HG03439 (cell line): ENCODE measurements around the gene SLC12A5.

Source experiments
- ATAC-seq: cut with Tn5 transposase; IDR thresholded peaks from one replicate; pipeline ENCODE4 v1.9.1; 2021; ENCODE audit warnings: mild to moderate bottlenecking, moderate library complexity; ENCODE audit not compliant: unreplicated experiment

The SLC12A5 gene

DNA sequence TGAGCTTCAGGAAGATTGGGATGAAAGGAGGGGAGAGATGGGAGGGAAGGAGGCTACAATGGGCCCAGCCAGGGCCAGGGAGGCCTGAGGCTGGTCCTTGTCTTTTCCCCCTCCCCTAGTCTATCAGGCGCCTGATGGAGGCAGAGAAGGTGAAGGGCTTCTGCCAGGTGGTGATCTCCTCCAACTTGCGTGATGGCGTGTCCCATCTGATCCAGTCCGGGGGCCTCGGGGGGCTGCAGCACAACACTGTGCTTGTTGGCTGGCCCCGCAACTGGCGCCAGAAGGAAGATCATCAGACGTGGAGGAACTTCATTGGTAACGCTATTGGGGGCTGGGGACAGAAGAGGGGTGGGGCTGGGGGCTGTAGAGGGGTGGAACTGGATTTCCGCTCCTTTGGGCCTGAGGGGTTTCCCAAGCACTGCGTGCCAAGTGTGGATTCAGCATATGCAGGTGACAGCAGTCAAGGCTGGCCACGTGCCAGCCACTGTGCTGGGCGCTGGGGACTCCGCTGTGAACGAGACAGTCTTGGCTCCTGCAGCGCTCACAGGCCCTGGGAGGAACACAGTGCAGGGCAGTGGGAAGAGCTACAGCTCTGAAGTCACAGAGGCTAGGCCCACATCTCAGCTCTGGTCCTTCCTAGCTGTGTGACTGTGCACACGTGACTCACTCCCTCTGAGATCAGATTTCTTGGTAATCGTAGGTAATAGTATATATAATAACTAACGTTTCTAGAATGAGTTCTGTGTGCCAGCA, 22.7 kb downstream of the SLC12A5 start:
- no peak for ATAC-seq

DNA sequence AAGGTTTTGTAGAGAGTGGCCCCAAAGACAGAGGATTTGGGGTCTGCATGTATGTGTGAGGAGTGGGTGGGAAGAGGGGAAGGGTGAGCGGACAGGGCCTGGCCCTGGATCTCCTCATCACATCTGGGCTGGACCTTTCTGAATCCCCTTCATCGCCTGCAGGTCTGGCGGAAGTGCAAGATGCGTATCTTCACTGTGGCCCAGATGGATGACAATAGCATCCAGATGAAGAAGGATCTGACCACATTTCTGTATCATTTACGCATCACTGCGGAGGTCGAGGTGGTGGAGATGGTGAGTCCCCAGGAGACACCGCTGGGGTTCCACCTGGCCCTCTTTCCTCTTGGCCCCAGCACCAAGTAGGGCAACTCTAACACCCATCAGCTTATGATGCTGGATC, 24.4 kb downstream of the SLC12A5 start:
- no peak for ATAC-seq

DNA sequence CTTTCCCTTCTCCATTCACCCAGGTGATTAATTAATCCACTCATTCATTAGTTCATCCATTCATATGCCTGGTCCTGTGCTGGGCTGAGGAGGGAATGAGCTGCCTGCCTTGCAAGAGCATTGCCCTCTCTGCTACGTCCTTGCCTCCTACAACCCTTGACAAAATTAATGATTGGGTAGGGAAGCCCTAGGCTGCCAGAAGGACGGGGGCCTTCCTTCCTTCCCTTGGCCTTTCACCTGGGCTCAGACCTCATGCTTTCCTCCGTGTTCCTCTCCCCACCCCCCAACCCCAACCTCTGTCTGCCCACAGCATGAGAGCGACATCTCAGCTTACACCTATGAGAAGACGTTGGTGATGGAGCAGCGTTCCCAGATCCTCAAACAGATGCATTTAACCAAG, 25.6 kb downstream of the SLC12A5 start:
- ATAC-seq, result no peak

DNA sequence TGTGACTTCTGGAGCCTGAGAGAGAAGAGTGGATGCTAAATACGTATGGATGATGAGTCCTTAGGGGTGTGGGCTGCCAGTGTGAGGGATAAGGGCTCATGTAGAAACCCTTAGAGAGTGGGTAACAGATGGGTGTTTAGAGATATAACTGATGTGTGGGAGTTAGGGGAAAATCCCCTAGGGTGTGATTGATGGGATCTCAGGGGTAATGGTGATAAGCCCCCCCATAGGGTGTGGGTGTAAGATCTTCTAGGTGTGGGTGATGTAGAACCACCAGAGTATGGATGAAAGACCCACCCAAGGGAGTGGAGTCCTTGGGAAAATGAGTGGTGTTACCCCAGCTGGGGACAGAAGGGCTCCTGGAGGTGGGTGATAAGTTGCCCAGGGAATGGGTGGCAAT, 26.3 kb downstream of the SLC12A5 start:
- no peak for ATAC-seq

DNA sequence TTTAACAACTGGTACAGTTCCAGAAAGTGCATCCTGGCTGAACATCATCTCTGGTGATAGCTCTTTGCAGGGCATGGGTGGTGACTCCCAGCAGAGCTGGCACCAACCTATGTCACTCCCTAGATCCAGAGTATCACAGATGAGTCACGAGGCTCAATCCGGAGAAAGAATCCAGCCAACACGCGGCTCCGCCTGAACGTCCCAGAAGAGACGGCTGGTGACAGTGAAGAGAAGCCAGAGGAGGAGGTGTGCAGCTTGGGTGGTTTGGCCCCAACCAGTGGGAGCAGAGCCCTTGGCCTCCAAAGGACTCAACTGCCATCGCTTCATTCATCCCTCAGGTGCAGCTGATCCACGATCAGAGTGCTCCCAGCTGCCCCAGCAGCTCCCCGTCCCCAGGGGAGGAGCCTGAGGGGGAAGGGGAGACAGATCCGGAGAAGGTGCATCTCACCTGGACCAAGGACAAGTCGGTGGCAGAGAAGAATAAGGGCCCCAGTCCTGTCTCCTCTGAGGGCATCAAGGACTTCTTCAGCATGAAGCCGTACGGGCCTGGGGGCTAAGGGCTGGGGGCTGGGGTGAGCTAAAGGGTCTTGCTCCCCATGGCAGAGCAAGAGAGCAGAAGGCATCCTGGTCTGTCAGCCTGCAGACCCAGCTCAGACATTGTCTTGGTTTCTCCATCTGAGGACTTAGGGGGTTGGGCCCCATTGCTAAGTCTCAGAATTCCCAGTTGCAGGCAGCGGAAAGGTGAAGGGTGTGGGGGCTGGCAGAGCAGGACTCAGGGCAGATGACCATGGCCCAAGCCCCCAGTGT, 27.2 kb downstream of the SLC12A5 start:
- ATAC-seq, result no peak

DNA sequence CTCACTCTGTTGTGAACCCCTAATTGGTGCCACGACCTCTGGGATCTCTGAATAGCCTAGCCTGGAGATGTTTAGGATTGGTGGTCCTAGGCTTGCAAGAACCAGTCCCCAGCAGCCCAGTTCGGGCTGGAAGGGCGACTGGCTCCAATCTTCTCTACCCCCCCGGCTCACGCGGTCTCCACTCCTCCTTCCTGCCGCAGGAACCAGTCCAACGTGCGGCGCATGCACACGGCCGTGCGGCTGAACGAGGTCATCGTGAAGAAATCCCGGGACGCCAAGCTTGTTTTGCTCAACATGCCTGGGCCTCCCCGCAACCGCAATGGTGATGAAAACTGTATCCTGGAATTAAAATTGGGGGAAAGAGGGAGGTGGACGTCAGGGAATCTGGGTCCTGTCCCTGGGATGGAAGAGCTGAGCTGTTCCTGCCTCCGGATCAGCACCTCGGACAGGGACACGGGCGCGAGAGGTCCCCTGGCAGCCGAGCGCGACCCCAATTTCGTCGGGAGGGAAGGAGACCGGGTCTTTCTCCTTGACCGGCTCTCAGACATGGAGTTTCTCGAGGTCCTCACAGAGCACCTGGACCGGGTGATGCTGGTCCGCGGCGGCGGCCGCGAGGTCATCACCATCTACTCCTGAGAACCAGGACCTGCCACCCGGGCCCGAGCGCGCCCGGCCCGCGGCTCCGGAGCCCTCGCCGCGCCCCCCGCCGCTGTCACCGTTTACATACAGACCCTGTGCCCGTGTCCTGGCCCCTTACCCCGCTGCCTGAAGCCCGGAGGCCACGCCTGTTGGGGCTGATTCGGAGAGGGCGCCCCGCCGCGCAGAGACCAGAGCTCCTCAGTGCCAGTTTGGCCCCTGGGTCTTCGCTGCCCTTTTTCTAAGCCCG, 28.2 kb downstream of the SLC12A5 start:
- ATAC-seq, result no peak

DNA sequence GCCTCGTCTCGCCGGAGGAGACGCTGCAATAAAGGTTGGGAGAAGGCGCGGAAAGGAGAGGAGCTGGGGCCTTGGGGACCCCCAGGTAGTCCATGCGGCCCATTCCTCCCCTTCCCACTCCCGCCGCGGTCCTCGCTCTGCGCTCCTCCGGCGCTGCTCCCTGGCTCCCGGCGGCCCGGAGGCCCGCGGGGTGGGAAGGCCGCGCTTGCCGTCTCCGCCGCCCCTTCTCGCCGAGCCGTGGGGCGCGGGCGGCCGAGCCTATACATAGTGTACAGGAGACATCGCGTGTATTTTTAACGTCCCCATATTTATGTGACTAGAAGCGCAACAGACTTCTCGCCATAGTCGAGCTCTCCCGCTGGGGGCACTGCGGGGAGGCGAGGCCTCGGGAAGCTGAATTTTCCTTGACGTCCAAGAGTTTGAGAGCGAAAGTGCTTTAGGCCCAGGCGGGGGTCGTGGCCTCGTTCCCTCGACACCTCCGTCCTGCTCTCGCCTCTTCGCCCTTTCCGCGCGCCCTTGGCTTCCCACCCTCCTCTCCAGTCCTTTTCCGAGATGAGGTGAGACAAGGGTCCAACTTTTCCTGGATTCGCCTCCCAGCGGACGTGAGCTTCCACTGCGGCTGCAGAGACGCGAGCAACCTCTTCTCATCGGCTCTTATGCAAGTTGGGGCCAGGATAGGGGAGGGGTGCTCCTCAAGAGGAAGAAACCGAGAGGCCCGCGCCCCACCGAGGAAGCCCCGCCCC, 29.0 kb downstream of the SLC12A5 start:
- ATAC-seq, result no peak

DNA sequence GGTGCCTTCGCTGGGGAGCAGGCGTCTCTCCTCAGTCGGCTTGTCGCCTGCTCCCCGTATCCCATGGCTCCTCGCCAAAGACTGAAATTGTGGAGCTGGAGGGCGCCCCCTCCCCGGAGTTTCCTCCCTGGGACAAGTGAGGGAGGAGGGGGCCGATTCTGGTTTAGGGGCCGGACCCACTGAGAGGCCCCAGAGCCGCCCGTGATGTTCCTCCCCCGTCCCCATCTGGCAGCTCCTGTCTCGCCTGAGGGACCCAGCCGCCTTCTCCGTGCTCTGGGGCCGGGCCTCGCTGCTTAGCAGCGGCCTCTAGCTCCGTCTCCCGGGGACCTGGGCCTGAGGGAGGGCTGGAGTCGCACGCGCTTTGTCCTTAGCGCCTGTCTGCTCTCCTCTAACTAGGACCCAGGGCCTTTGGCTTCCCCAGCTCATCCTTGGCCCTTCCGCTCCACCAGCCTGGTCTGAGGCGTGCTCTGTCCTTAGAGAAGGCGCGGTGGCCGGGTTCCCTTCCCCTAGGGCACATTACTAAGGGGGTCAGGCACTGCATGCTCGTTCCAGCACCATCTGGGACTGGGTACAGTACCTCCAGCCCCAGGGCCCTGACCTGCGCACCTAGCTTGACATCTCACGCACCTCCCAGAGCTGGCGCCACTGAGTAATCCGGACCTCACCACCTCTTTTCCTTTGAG, 29.7 kb downstream of the SLC12A5 start:
- no peak for ATAC-seq

DNA sequence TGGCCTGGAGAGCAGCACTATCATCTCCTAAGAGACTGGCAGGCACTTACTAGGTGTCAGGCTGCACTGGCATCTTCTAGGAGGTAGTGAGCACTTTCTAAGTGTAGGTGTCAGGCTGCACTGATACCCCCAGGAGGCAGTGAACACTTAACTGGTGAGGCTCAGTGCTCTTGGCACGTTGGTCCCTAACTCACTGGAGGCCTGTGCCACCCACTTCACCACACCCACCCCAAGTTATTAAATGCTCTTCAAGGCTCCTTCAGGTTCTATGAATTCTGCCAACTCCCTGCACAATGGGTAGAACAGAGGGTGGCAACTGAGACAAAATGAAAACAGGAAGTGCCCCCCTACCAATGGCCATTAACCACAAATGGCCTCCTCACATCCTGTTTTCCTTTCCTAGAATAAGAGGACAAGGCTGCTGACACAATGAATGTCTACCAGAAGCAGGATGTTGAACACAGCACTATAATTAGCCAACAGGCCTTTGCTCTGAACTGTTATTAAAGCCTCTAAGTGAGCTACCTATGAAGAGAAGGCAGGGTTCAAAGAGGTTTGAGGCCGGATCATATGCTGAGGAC, 31.4 kb downstream of the SLC12A5 start:
- ATAC-seq, result no peak

DNA sequence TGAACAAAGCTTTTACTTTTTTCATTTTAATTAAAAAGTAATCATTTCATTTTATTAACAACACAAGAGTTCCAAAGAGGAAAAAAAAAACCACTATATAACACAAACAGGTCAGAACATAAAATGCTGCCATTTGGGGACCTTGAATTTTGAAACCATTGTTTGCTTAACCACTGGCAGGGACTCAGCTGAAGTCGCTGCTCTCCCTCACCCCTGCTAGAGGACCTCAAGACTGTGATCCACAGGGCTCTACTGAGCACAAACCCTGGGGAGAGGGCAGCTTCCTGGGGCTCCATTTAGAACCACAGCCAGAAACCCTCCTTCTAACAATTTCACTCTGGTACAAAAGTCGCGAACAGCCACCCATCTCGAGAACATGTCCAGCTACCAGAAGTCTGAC, 32.0 kb downstream of the SLC12A5 start:
- no peak for ATAC-seq

DNA sequence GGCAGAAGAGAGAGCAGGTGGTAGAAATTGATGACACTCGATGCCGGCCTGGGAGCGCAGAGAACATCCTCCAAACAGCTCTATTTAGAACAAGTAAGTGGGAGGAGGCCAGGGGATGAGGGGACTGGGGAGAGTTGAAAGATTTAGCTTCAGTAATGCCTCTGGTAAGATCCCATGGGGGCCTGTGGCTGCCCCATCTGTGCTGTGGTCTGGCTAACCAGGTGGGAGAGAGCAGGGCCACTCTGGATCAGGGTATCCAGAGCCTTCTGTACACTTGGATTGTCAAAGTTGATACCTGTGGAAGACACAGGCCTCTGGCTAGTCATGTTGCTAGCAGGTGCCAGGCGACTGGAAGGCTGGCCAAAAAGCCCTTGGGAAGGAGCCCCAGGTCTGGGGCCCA, 33.1 kb downstream of the SLC12A5 start:
- ATAC-seq, result no peak

DNA sequence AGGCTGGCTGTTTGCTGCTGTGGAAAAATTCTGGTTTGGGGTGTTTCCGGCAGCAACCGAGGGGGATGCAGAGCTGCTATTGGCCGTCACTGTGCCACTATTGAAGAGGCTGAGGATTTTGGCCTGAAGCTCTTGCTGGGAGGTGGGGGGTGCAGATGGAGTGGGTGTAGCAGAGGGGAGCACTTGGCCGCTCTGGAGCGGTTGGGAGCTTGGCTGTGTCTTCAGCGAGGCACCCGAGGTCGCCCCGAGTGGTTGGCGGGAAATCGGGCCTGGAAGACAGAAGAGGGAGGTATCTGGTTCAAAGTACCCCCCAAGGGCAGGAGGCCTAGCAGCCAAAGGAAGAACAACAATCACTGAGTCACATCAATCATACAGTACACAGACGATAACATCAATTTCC, 33.6 kb downstream of the SLC12A5 start:
- ATAC-seq, result no peak

DNA sequence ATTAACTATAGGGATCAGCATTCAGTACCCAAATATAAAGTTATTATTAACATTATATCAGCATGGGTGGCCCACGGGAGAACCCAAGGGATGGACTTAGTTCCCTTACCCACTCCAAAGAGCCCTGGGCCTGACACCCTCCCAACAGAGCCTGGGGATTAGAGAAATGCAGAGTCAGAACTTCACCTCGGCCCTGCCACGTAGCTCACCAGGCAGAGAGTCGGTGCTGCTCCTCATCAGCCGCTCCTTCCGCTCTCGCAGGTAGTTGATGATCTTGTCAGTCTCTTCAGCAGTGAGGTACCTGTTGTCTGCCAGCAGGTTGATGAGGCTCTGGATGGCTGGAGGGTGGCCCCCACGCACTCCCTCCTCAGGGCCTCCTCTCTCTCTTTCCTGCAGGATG, 34.1 kb downstream of the SLC12A5 start:
- ATAC-seq, result no peak

DNA sequence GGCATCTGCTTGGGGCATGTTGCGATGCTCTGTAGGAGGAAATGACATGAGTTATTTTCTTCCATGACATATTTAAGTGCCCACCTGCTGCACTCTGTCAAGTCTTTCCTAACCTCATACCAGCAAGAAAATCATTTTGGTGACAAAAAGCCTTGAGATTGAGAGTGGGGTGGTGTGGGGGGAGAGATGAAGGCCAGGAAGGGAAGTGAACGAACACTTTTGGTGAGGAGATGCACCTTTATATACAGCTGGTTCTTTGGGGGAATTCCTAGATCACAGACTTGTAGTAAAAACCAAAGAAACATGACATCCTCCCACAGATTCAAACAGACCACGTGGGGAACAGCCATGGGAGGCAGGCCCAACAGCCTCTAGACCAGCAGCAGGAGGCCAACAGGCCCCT, 34.6 kb downstream of the SLC12A5 start:
- no peak for ATAC-seq

DNA sequence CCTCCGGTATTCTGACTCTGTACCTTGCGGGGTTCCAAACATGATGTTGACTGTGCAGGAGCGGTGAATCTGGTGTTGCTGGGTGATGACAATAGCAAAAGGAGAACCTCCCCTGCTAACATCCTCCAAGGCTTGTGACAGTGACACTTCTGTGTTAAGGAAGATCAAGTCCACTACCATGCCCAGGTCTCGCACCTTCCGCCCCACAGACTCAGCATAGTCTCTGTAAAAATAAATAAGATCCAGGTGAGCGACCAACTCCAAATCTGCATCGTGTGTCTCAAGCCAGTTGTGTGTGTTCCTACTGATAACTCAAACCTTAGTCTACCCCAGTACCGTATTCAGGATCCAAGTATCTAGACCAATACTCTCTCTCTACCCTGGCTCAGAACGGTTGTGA, 36.0 kb downstream of the SLC12A5 start:
- ATAC-seq, result no peak

DNA sequence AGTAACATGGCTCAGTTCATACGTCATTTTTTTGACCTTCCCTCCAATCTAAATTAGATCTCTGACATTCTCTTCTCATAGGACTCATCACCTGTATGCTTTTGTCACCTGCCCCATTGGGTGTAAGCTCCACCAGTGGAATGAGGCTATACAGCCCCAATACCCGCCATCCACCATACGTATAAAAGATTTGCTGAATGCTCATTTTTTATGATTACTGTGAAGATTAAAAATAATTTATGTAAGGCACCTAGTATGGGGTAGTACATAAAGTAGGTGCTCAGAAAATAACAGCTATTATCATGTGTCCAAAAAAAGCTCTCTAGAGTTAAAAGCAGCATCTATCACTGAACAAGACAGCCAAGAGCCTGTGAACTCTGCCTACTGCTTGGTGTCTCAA, 36.7 kb downstream of the SLC12A5 start:
- no peak for ATAC-seq

DNA sequence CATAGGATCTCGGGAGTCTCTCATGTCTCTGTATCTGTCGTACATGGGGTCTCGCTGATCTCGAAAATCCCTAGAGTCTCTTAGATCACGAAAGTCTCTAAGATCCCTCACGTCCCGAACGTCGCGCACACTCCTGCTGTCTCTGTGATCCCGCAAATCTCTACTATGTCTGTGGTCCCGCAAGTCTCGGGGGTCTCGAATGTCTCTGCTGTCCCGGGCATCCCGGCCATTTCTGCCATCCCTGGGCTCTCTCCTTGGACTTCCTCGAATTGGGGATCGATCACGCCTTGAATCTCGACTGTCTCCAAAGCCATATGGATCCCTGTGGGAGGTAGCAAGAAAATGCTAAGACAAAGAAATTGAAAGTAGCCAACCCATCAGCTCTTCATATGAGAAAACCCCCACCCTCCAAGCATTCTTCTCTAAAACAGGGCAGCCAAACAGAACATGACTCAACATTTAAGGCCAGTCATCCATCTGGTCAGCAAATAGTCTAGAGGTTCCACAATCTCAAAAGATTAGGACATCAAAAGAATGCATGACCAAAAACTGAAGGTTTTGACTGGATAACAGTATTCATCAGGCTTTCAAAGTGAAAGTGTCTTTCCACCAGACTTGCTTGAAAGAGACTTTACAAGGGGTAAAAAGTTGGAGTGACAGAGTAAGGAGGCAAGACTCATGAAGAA, 41.3 kb downstream of the SLC12A5 start:
- ATAC-seq, result no peak

DNA sequence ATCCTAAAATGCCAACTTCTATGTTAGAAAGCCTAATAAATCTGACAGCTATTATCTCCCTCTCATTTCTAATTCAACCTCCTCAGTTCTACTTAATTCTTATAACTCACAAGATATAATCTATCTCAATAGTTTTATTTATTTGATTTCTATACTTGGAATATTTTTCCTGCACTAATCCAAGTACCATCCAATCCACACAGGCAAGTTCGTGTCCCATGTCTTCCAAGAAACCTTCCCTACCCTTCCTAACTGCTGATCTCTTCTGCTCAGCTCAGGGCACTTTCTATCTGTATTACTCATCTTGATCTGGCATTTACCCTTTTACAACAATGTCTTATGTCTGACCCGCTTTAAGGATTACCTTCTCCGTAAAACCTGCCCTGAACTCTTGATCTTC, 42.6 kb downstream of the SLC12A5 start:
- ATAC-seq, result no peak

DNA sequence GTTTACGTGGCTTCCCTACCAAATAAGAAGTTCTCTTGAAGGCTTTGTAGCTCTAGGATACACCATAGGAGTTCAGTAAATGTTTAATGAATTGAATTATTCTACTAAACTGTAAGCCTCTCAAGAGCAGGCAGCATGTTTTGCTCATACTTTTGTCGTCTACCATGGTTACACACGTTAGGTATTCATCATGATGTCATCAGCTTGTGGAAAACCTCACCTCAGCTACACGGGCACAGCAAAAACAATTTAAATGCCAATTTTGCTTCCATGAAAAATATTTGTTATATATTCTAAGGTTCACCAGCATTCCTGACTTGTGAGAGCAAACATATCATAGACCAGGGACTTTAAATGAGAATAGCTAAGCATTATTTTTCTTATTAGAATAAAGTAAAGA, 44.0 kb downstream of the SLC12A5 start:
- no peak for ATAC-seq
